GM18498 (cell line): ENCODE measurements around the gene ADGRF5.

Experiments
- ATAC-seq: cut with Tn5 transposase; IDR thresholded peaks from one replicate; pipeline ENCODE4 v1.9.1; 2021; ENCODE audit warnings: mild to moderate bottlenecking, moderate library complexity; ENCODE audit not compliant: unreplicated experiment

Gene ADGRF5

GRCh38 chr6:46828939-46829338, 92.8 kb downstream of the ADGRF5 start:
- ATAC-seq: no peak

- no peak for ATAC-seq
These were observed 100.3 kb downstream of the ADGRF5 start for GRCh38 chr6:46821458-46821881.

GRCh38 chr6:46819561-46819960, 102.2 kb downstream of the ADGRF5 start:
- ATAC-seq: no peak

- ATAC-seq: no peak
These were observed 105.1 kb downstream of the ADGRF5 start for GRCh38 chr6:46816626-46817025.

- ATAC-seq: no peak
These were observed 106.6 kb downstream of the ADGRF5 start for GRCh38 chr6:46815130-46815529.

- ATAC-seq: no peak
These were observed 112.9 kb downstream of the ADGRF5 start for GRCh38 chr6:46808806-46809205.
